ENCODE data around the gene H19.

Gene H19

DNA sequence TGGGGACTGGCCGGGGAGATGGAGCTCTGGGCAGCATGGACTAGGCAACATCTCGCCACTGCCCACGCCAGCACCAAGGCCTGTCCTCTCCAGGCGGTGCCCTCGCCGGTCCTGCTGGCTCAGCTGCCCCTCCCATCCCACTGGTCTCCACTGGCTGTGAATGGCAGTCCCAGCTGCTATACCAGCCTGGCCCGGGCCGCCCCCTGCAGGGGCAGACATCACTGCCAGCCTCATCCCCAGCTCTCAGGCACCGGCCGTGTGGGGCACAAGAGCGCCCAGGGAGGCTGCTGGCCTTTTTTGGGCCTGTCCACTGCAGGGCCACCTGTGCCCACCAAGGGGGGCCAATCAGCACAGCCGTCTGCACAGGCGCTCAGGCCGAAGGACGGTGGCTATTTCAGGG, 30.1 kb upstream of the H19 start:
- no peak overlapping the region for H3K4me3 ChIP-seq (replicated peaks; ENCODE audit: low read depth, low read length)
- TF ChIP-seq, protein P1, sequence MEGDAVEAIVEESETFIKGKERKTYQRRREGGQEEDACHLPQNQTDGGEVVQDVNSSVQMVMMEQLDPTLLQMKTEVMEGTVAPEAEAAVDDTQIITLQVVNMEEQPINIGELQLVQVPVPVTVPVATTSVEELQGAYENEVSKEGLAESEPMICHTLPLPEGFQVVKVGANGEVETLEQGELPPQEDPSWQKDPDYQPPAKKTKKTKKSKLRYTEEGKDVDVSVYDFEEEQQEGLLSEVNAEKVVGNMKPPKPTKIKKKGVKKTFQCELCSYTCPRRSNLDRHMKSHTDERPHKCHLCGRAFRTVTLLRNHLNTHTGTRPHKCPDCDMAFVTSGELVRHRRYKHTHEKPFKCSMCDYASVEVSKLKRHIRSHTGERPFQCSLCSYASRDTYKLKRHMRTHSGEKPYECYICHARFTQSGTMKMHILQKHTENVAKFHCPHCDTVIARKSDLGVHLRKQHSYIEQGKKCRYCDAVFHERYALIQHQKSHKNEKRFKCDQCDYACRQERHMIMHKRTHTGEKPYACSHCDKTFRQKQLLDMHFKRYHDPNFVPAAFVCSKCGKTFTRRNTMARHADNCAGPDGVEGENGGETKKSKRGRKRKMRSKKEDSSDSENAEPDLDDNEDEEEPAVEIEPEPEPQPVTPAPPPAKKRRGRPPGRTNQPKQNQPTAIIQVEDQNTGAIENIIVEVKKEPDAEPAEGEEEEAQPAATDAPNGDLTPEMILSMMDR (IDR thresholded peaks at IDR 0.05; ENCODE audit: low read length, missing control alignments): no peak
- no peak for DNase-seq (ENCODE audit: low read depth)

DNA sequence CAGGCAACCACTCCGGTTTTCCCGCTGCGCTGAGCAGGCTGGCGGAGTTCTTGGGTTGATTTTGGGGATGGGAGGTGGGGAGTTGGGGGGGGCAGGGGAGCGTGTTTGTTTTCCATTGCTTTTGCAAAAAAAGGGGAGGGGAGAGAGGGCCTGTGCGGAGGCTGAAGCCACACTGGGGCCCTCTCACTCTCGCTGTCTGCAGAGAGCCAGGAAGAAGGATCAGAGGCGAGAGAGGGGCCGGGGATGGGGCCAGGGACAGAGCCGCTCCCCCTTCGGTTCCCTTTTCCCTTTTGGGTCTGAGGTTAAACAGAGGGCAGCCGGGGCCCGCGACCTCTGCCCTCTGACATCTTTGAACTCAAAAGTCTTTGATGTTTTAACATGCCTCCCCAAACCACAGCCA, 17.4 kb upstream of the H19 start:
- H3K4me3 ChIP-seq (replicated peaks; ENCODE audit: low read depth, low read length): no peak overlapping the region
- DNase-seq (ENCODE audit: low read depth): no peak
- TF ChIP-seq, protein P1 (IDR thresholded peaks at IDR 0.05; ENCODE audit: low read length, missing control alignments): no peak

DNA sequence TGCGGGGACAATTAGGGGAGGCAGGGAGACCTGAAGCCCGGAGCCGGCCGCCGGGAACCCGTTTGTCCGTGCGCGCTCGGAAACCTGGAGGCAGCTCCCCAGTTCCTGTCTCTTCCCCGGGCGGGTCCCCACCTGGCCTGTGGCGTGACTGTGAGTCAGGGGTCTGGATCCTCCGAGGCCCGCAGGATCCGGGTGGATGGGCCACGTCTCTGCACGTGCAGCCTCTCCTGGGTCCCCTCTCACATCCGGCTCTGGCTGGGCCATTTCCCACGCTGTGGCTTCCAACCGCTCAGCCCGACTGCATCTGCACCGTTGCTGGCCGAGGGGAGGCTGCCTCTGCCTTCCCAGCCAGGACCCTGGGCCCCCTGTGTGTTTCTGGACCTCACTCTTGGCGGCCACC, 14.8 kb upstream of the H19 start:
- no peak overlapping the region for H3K4me3 ChIP-seq (replicated peaks; ENCODE audit: low read depth, low read length)
- TF ChIP-seq, protein P1 (IDR thresholded peaks at IDR 0.05; ENCODE audit: low read length, missing control alignments): no peak
- DNase-seq (ENCODE audit: low read depth): no peak

DNA sequence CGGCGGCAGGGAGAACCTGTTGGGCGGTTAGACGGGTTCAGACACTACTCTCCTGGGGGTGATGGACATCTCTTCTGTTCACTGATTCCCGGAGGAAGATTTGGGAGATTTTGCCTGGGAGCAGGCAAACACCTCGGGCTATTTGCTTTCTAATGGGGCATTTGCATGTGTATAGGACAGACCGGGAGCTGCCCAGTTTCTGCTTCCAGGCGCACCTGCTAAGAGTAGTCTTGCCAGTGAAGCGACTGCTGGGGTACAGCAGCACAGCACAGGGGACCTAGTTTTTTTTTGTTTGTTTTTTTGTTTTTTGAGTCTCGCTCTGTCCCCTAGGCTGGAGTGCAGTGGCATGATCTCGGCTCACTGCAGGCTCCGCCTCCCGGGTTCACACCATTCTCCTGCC, 6.8 kb upstream of the H19 start:
- no peak for DNase-seq (ENCODE audit: low read depth)
- H3K4me3 ChIP-seq (replicated peaks; ENCODE audit: low read depth, low read length): no peak overlapping the region
- TF ChIP-seq, protein P1 (IDR thresholded peaks at IDR 0.05; ENCODE audit: low read length, missing control alignments): no peak

DNA sequence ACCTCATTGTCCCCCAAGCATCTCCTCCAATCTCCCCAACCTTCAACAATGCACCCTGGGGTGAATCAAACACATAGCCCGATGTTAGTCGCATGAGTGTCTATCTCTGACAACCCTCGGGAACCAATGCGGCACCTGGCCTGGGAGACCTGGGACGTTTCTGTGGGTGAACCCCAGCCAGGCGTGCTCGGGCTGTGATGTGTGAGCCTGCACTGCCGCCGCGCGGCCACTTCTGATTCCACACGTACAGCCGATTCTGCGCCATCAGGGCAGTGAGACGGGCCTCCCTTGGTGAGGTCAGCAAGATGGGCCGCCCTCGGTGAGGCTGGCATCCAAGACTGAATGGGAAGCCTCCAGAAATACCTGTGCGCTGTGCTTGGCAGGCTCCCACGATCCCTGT, 5.2 kb upstream of the H19 start:
- TF ChIP-seq, protein P1 (IDR thresholded peaks at IDR 0.05; ENCODE audit: low read length, missing control alignments): no peak
- no peak for DNase-seq (ENCODE audit: low read depth)
- no peak overlapping the region for H3K4me3 ChIP-seq (replicated peaks; ENCODE audit: low read depth, low read length)

DNA sequence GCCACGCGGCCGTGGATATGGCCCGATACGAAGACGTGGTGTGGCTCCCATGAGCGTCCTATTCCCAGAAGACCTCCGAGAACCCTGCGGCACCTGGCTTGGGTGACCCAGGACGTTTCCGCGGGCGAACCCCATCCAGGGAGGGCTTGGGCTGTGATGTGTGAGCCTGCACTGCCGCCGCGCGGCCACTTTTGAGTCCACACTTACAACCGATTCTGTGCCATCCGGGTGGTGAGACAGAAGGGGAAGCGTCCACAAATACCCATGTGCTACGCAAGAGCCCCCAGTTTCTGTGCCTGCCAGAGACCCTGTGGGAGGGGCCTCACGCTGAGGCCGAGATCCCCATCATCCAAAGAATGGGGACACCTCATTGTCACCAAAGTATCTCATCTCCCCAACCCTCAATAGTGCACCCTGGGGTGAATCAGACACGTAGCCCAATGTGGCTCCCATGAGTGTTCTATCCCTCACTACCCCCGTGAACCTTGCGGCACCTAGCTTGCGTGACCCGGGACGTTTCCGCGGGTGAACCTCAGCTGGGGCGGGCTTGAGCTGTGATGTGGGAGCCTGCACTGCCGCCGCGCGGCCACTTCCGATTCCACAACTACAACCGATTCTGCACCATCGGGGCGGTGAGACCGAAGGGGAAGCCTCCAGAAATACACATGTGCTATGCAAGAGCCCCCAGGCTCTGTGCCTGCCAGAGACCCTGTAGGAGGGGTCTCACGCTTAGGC, 4.6 kb upstream of the H19 start:
- H3K4me3 ChIP-seq (replicated peaks; ENCODE audit: low read depth, low read length): no peak overlapping the region
- TF ChIP-seq, protein P1 (IDR thresholded peaks at IDR 0.05; ENCODE audit: low read length, missing control alignments): no peak

DNA sequence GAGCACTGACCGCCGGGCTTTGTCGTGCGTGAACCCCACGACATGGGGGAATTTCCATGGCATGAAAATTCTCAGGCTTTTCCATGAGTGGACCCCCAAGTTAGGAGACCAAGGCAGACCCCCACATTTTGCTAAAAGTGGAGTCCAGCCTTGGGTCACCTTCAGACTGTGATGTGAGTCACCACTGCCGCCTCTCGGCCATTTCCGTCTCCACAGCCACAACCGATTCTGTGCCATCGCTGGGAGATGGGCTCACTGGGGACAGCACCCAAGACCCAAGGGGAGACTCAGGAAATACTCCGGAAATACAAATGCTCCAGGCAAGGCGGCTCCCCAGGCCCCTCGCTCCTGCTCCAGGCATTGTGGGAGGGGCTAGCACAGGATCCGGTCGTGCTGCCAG, 1.2 kb upstream of the H19 start:
- no peak for DNase-seq (ENCODE audit: low read depth)
- H3K4me3 ChIP-seq (replicated peaks; ENCODE audit: low read depth, low read length): no peak overlapping the region
- TF ChIP-seq, protein P1 (IDR thresholded peaks at IDR 0.05; ENCODE audit: low read length, missing control alignments): no peak

More for the DNA sequence above, 4.6 kb upstream of the H19 start:
- DNase-seq (ENCODE audit: low read depth): no peak
